Skeletal muscle tissue (tissue), 4 donors: Measurements from ENCODE around the gene AQP2. TPM values are rescaled to one million over a fixed set of nuclear protein-coding genes. Genes with fewer than 3 reads are reported as not detected.

Experiments
- H3K27ac ChIP-seq: one replicate; pipeline ENCODE4 v1.7.0; 2013; ENCODE audit warnings: mild to moderate bottlenecking, low read depth, low read length, inconsistent platforms
- H3K27me3 ChIP-seq, 3 donors: one replicate each; pipeline ENCODE4 v1.7.0; 2013; ENCODE audit warnings: low read length in 3 of 3; ENCODE audit not compliant: control insufficient read depth in 3 of 3, insufficient read depth in 3 of 3
- H3K36me3 ChIP-seq, 3 donors: one replicate each; pipeline ENCODE4 v1.7.0; 2013; ENCODE audit warnings: low read length in 3 of 3; ENCODE audit not compliant: control insufficient read depth in 3 of 3, insufficient read depth in 3 of 3
- H3K4me1 ChIP-seq, 3 donors: one replicate each; pipeline ENCODE4 v1.7.0; 2013; ENCODE audit warnings: low read length in 3 of 3, mild to moderate bottlenecking in 3 of 3; ENCODE audit not compliant: control insufficient read depth in 3 of 3, insufficient read depth in 3 of 3
- H3K4me3 ChIP-seq, 3 donors: one replicate each; pipeline ENCODE4 v1.7.0; 2013; ENCODE audit warnings: low read length in 3 of 3
- H3K9ac ChIP-seq, 3 donors: one replicate each; pipeline ENCODE4 v1.7.0; 2013; ENCODE audit warnings: low read length in 3 of 3, mild to moderate bottlenecking in 3 of 3, moderate library complexity in 2 of 3, low read depth in 1 of 3
- H3K9me3 ChIP-seq, 3 donors: one replicate each; pipeline ENCODE4 v1.7.0; 2013; ENCODE audit warnings: low read length in 3 of 3; ENCODE audit not compliant: control insufficient read depth in 3 of 3
- total RNA-seq: library from RNA; depleted of rRNA; stranded (reverse); fragments of >200 nt; gene quantifications from one replicate; pipeline ENCODE4 v1.2.3, GENCODE V29; 2014
- donor health status: Osteomylitis.

The AQP2 gene
- total RNA-seq, 1 donor from 2014 or later, result not detected

GRCh38 chr12:49954863-49955830 lies 4.6 kb downstream of the AQP2 start:
- H3K4me3 ChIP-seq, result no peak overlapping the region

GRCh38 chr12:49955899-49956662 lies 5.5 kb downstream of the AQP2 start:
- Histone ChIP-seq H3K27me3 (peaks cover 54 to 74% (median 65%) of the 10 kb centered on the region in 3 donors), H3K36me3 (no peaks in the 10 kb centered on the region), H3K4me1 (no peaks in the 10 kb centered on the region), H3K9me3 (no peaks in the 10 kb centered on the region), H3K4me3 (no peak overlapping the region), H3K9ac (no peak overlapping the region), H3K27ac (no peak overlapping the region)

More at GRCh38 chr12:49954863-49955830, 4.6 kb downstream of the AQP2 start:
- Histone ChIP-seq H3K4me1 (no peaks in the 10 kb centered on the region), H3K27ac (no peak overlapping the region), H3K27me3 (peaks cover 45 to 65% (median 55%) of the 10 kb centered on the region in 3 donors), H3K36me3 (no peaks in the 10 kb centered on the region), H3K9ac (no peak overlapping the region), H3K9me3 (no peaks in the 10 kb centered on the region)

GRCh38 chr12:49956663-49957569 lies 6.4 kb downstream of the AQP2 start:
- Histone ChIP-seq H3K9ac (no peak overlapping the region), H3K4me3 (no peak overlapping the region), H3K4me1 (no peaks in the 10 kb centered on the region), H3K27ac (no peak overlapping the region), H3K9me3 (no peaks in the 10 kb centered on the region), H3K27me3 (peaks cover 59 to 77% (median 65%) of the 10 kb centered on the region in 3 donors), H3K36me3 (no peaks in the 10 kb centered on the region)

DNA sequence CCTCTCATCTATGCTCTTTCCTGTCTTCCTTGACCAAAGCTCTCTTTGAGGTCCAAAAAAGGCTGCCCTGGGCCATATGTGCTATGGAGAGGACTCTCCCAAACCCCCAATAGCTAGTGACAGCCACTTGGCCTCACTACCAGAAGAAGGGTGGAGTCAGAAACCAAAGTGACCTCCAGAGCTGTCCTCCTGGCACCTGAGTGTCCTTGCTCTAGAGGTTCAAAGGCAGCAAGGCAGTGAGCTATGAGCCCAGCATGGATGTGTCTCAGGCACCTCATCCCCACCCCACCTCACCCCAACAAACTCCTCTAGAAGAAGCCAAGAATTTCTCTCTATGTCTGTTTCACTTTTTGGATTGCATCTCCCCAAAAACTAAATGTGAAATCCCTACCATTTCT lies 7.0 kb downstream of the AQP2 start:
- H3K36me3 ChIP-seq, result no peaks in the 10 kb centered on the region
- H3K9me3 ChIP-seq, result no peaks in the 10 kb centered on the region
- H3K27ac ChIP-seq, result no peak overlapping the region
- no peak overlapping the region for H3K4me3 ChIP-seq
- H3K4me1 ChIP-seq, result no peaks in the 10 kb centered on the region
- peaks cover 61 to 80% (median 65%) of the 10 kb centered on the region in 3 donors for H3K27me3 ChIP-seq
- H3K9ac ChIP-seq, result no peak overlapping the region

- Histone ChIP-seq H3K36me3 (no peaks in the 10 kb centered on the region), H3K4me3 (no peak overlapping the region), H3K4me1 (no peaks in the 10 kb centered on the region), H3K9ac (no peak overlapping the region), H3K27me3 (peaks cover 50 to 79% (median 59%) of the 10 kb centered on the region in 3 donors), H3K27ac (no peak overlapping the region), H3K9me3 (no peaks in the 10 kb centered on the region)
Measured at GRCh38 chr12:49959685-49960473, 9.3 kb downstream of the AQP2 start.

- Histone ChIP-seq H3K9ac (no peak overlapping the region), H3K36me3 (no peaks in the 10 kb centered on the region), H3K4me1 (no peaks in the 10 kb centered on the region), H3K4me3 (no peak overlapping the region), H3K9me3 (no peaks in the 10 kb centered on the region), H3K27ac (no peak overlapping the region), H3K27me3 (peaks cover 45 to 72% (median 54%) of the 10 kb centered on the region in 3 donors)
Measured at GRCh38 chr12:49960474-49961110, 10.1 kb downstream of the AQP2 start.

GRCh38 chr12:49961111-49961922 lies 10.8 kb downstream of the AQP2 start, which contains the start of gene AQP5:
TSS of gene AQP5 (plus strand) at chr12:49961872. CDS start at chr12:49962018, 146 bp downstream.
- Histone ChIP-seq H3K36me3 (no peaks in the 10 kb centered on the region), H3K27me3 (peaks cover 39 to 67% (median 47%) of the 10 kb centered on the region in 3 donors), H3K27ac (no peak within 1 kb of the TSS), H3K4me3 (peak within 1 kb of the TSS in 1 of 3 donors; percentile 35), H3K9me3 (no peaks in the 10 kb centered on the region), H3K4me1 (no peaks in the 10 kb centered on the region), H3K9ac (no peak within 1 kb of the TSS)
